ENCODE measurements around the gene MARCKS. TPM values are rescaled to one million over a fixed set of nuclear protein-coding genes. Genes with fewer than 3 reads are reported as not detected.

The MARCKS gene
- total RNA-seq, 1 donor = 535 TPM

GRCh38 chr6:113888493-113888892 lies 31.3 kb downstream of the MARCKS start:
- no peaks in the 10 kb centered on the region for H3K36me3 ChIP-seq (ENCODE audit: insufficient read depth, low read length)
- DNase-seq (ENCODE audit: insufficient read length, low spot score, missing footprints) = no peak

DNA sequence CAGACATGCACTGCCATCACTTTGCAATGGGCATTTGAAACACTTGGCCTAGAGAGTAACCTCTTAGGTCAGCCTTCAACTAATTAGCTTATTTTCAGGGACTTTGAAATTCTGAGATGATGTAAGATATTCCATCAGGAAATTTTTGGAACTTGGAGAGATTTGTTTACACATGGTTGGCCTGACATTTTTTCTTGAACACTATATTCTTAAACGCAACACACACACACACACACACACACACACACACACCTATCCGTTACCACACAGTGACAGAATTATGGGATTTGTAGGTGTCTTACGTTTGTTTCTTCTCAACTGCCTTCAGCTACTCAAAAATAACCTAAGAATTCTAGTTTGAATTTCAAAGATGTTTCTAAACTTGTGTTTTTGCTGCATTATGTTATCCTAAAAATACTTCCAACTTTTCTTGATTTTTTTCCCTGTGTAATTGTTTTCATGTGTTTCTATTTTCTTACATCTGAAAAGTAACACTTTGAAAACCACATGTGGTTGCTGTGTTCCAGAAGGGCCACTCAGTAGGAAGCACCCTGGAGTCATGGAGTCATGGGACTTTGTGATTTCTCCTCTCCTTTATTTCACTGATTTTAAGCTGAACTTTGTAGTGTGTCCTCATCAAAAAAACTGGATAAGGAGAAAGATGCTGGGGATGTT lies 31.9 kb downstream of the MARCKS start:
- no peaks in the 10 kb centered on the region for H3K36me3 ChIP-seq (ENCODE audit: insufficient read depth, low read length)
- TF ChIP-seq CTCF (IDR thresholded peaks at IDR 0.05; ENCODE audit: extremely low read depth, low read depth, low read length) = no peak
- H3K4me3 ChIP-seq (ENCODE audit: insufficient read depth, low read length) = no peak overlapping the region
- H3K4me1 ChIP-seq (ENCODE audit: insufficient read depth, low read length) = peaks cover 9% of the 10 kb centered on the region
- H3K27me3 ChIP-seq (ENCODE audit: insufficient read depth, low read length) = no peaks in the 10 kb centered on the region
- no peak overlapping the region for H3K27ac ChIP-seq (ENCODE audit: low read depth, low read length)
- H3K4me2 ChIP-seq (ENCODE audit: insufficient read depth, low read length) = no peak overlapping the region
- H3K79me2 ChIP-seq (ENCODE audit: insufficient read depth, low read length) = no peaks in the 10 kb centered on the region
- H3K9me3 ChIP-seq (ENCODE audit: low read depth, low read length) = no peaks in the 10 kb centered on the region
- H2AFZ ChIP-seq (ENCODE audit: low read length) = no peak overlapping the region
- H4K20me1 ChIP-seq (ENCODE audit: insufficient read depth, low read length) = no peaks in the 10 kb centered on the region
- no peak for DNase-seq (ENCODE audit: insufficient read length, low spot score, missing footprints)

More at GRCh38 chr6:113888493-113888892, 31.3 kb downstream of the MARCKS start:
- H3K79me2 ChIP-seq (ENCODE audit: insufficient read depth, low read length) = no peaks in the 10 kb centered on the region
- no peak overlapping the region for H3K27ac ChIP-seq (ENCODE audit: low read depth, low read length)
- no peaks in the 10 kb centered on the region for H4K20me1 ChIP-seq (ENCODE audit: insufficient read depth, low read length)
- no peak overlapping the region for H3K4me3 ChIP-seq (ENCODE audit: insufficient read depth, low read length)
- H3K4me2 ChIP-seq (ENCODE audit: insufficient read depth, low read length) = no peak overlapping the region
- no peaks in the 10 kb centered on the region for H3K27me3 ChIP-seq (ENCODE audit: insufficient read depth, low read length)
- peaks cover 4% of the 10 kb centered on the region for H3K4me1 ChIP-seq (ENCODE audit: insufficient read depth, low read length)
- TF ChIP-seq CTCF (IDR thresholded peaks at IDR 0.05; ENCODE audit: extremely low read depth, low read depth, low read length) = no peak
- no peak overlapping the region for H2AFZ ChIP-seq (ENCODE audit: low read length)
- no peaks in the 10 kb centered on the region for H3K9me3 ChIP-seq (ENCODE audit: low read depth, low read length)

DNA sequence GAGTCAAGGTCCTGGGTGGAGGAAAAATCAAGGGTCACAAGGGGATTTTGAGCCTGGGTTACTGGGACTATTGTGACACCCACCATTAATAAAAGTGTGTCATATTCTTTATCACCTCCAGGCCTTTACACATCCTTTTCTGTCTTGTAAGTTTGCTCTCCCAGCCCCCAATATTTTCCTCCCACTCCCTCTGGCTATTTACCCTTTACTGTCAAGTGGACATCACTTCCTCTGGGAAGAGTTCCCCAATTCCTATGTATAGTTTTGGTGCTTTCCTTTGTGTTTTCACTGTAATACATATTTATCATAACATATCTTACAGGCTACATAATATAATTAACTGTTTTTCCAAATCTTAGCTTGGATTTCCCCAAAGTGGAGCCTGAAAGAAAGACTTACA lies 36.3 kb downstream of the MARCKS start:
- Histone ChIP-seq H3K4me3 (ENCODE audit: insufficient read depth, low read length) (no peak overlapping the region), H2AFZ (ENCODE audit: low read length) (peak overlapping the region; percentile 21), H3K9me3 (ENCODE audit: low read depth, low read length) (no peaks in the 10 kb centered on the region), H3K4me2 (ENCODE audit: insufficient read depth, low read length) (peak overlapping the region; percentile 5), H3K4me1 (ENCODE audit: insufficient read depth, low read length) (peaks cover 17% of the 10 kb centered on the region), H4K20me1 (ENCODE audit: insufficient read depth, low read length) (no peaks in the 10 kb centered on the region), H3K79me2 (ENCODE audit: insufficient read depth, low read length) (no peaks in the 10 kb centered on the region), H3K36me3 (ENCODE audit: insufficient read depth, low read length) (no peaks in the 10 kb centered on the region), H3K27ac (ENCODE audit: low read depth, low read length) (peak overlapping the region; percentile 47), H3K27me3 (ENCODE audit: insufficient read depth, low read length) (no peaks in the 10 kb centered on the region)
- no peak for TF ChIP-seq CTCF (IDR thresholded peaks at IDR 0.05; ENCODE audit: extremely low read depth, low read depth, low read length)
- DNase-seq (ENCODE audit: insufficient read length, low spot score, missing footprints) = no peak

- peak overlapping the region; percentile 21 for H2AFZ ChIP-seq (ENCODE audit: low read length)
These were observed 36.7 kb downstream of the MARCKS start for GRCh38 chr6:113893866-113894265.

More at GRCh38 chr6:113893866-113894265, 36.7 kb downstream of the MARCKS start:
- Histone ChIP-seq H3K79me2 (ENCODE audit: insufficient read depth, low read length) (no peaks in the 10 kb centered on the region), H4K20me1 (ENCODE audit: insufficient read depth, low read length) (no peaks in the 10 kb centered on the region), H3K9me3 (ENCODE audit: low read depth, low read length) (no peaks in the 10 kb centered on the region), H3K36me3 (ENCODE audit: insufficient read depth, low read length) (no peaks in the 10 kb centered on the region), H3K27ac (ENCODE audit: low read depth, low read length) (peak overlapping the region; percentile 47), H3K4me3 (ENCODE audit: insufficient read depth, low read length) (no peak overlapping the region), H3K4me1 (ENCODE audit: insufficient read depth, low read length) (peaks cover 17% of the 10 kb centered on the region), H3K4me2 (ENCODE audit: insufficient read depth, low read length) (peak overlapping the region; percentile 5), H3K27me3 (ENCODE audit: insufficient read depth, low read length) (no peaks in the 10 kb centered on the region)
- DNase-seq (ENCODE audit: insufficient read length, low spot score, missing footprints) = peak; percentile 35
- no peak for TF ChIP-seq CTCF (IDR thresholded peaks at IDR 0.05; ENCODE audit: extremely low read depth, low read depth, low read length)

All from osteoblast (primary cell).